H1 (cell line): ENCODE measurements around the gene NID1. TPM values are rescaled to one million over a fixed set of nuclear protein-coding genes. Genes with fewer than 3 reads are reported as not detected.

Experiments used
- CTCF ChIA-PET: fragments of 300-600 bp; sonication (Branson Sonifier 250); formaldehyde crosslinking; loops from one replicate; lab custom pipeline; 2021; ENCODE audit not compliant: partially characterized antibody; lab: Charles Lee
- POLR2A ChIA-PET: fragments of 300-600 bp; sonication (Branson Sonifier 250); formaldehyde crosslinking; loops from one replicate; lab custom pipeline; 2021; ENCODE audit warnings: inconsistent platforms; ENCODE audit not compliant: partially characterized antibody; lab: Charles Lee
- DNase-seq, 2 experiments: peaks; one replicate each; pipeline versions ENCODE4 v3.0.0 to v3.0.0-alpha.2; 2010 to 2022; ENCODE audit warnings: low spot score in 2 of 2, low read depth in 1 of 2, mixed read lengths in 1 of 2
- FAIRE-seq: peaks from 2 replicates; lab custom pipeline; 2011; peaks lifted over from hg19 to GRCh38; lab: Jason Lieb, UNC
- H2AFZ ChIP-seq: 2 replicates; pipeline ENCODE4 v1.8.1; 2012; ENCODE audit warnings: low read length, inconsistent platforms
- H2AK5ac ChIP-seq: 2 replicates; pipeline ENCODE4 v1.6.1; 2013; ENCODE audit warnings: low read depth, low read length
- H2BK120ac ChIP-seq: replicated peaks from 2 replicates; pipeline ENCODE3; 2013; ENCODE audit warnings: low read depth, low read length, inconsistent platforms
- H2BK12ac ChIP-seq: 2 replicates; pipeline ENCODE4 v1.6.1; 2013; ENCODE audit warnings: low read depth, low read length
- H2BK15ac ChIP-seq: 2 replicates; pipeline ENCODE4 v1.6.1; 2013; ENCODE audit warnings: low read length
- H2BK20ac ChIP-seq: 2 replicates; pipeline ENCODE4 v1.6.1; 2013; ENCODE audit warnings: low read length
- H2BK5ac ChIP-seq: 2 replicates; pipeline ENCODE4 v1.6.1; 2013; ENCODE audit warnings: low read depth, low read length
- H3K14ac ChIP-seq: 2 replicates; pipeline ENCODE4 v1.6.1; 2013; ENCODE audit warnings: inconsistent platforms; ENCODE audit not compliant: insufficient read length
- H3K18ac ChIP-seq: 2 replicates; pipeline ENCODE4 v1.6.1; 2013; ENCODE audit warnings: low read length; ENCODE audit errors: extremely low read depth
- H3K23ac ChIP-seq: 2 replicates; pipeline ENCODE4 v1.6.1; 2013; ENCODE audit warnings: inconsistent platforms; ENCODE audit not compliant: insufficient read length
- H3K23me2 ChIP-seq: 2 replicates; pipeline ENCODE4 v1.6.1; 2013; ENCODE audit warnings: low read depth, low read length
- H3K27ac ChIP-seq: 2 replicates; pipeline ENCODE4 v1.6.1; 2011; ENCODE audit warnings: low read depth, low read length, inconsistent platforms
- H3K27me3 ChIP-seq, 4 experiments: replicated peaks in 1 of 4; 1 replicate in 1 of 4; 2 replicates in 3 of 4; pipeline versions ENCODE4 v1.6.1 to v1.8.1; 2011 to 2013; ENCODE audit warnings: low read length in 3 of 4, mild to moderate bottlenecking in 3 of 4, inconsistent platforms in 2 of 4, mixed read lengths in 2 of 4, moderate library complexity in 1 of 4; ENCODE audit not compliant: control insufficient read depth in 3 of 4, insufficient read depth in 3 of 4; ENCODE audit errors: extremely low read depth in 1 of 4
- H3K36me3 ChIP-seq, 4 experiments: 2 replicates each; pipeline versions ENCODE4 v1.6.1 to v1.8.1; 2011 to 2013; ENCODE audit warnings: mild to moderate bottlenecking in 4 of 4, low read length in 3 of 4, moderate library complexity in 2 of 4, control low read depth in 1 of 4, inconsistent platforms in 1 of 4; ENCODE audit not compliant: insufficient read depth in 4 of 4, control insufficient read depth in 2 of 4
- H3K4ac ChIP-seq: replicated peaks from 2 replicates; pipeline ENCODE3; 2013; ENCODE audit warnings: low read length, low read depth, mixed read lengths, inconsistent platforms; ENCODE audit not compliant: insufficient read length
- H3K4me1 ChIP-seq, 4 experiments: replicated peaks in 1 of 4; 1 replicate in 1 of 4; 2 replicates in 3 of 4; pipeline versions ENCODE4 v1.6.1 to v1.8.1; 2011 to 2013; ENCODE audit warnings: low read length in 3 of 4, inconsistent platforms in 2 of 4, mixed read lengths in 1 of 4; ENCODE audit not compliant: insufficient read depth in 4 of 4, control insufficient read depth in 3 of 4
- H3K4me2 ChIP-seq, 2 experiments: 2 replicates each; pipeline versions ENCODE4 v1.6.1 to v1.8.1; 2011 to 2013; ENCODE audit warnings: low read depth in 2 of 2, low read length in 2 of 2, control low read depth in 1 of 2, inconsistent platforms in 1 of 2, mild to moderate bottlenecking in 1 of 2; ENCODE audit not compliant: insufficient read depth in 1 of 2
- H3K4me3 ChIP-seq, 4 experiments: fragments of 200-600, 300-600 bp in 1 of 4; sonication (generic), shearing (Covaris generic), sonication (Bioruptor Twin) in 1 of 4; 2 replicates each; pipeline versions ENCODE4 v1.5.1 to v1.8.1; 2011 to 2016; ENCODE audit warnings: low read length in 4 of 4, low read depth in 3 of 4, control low read depth in 2 of 4, inconsistent platforms in 2 of 4, mild to moderate bottlenecking in 2 of 4, mixed read lengths in 1 of 4, moderate library complexity in 1 of 4; ENCODE audit not compliant: insufficient read depth in 2 of 4; ENCODE audit errors: extremely low read depth in 1 of 4
- H3K56ac ChIP-seq: replicated peaks from 2 replicates; pipeline ENCODE3; 2013; ENCODE audit warnings: low read depth, mild to moderate bottlenecking, mixed read lengths, low read length, inconsistent platforms; ENCODE audit not compliant: insufficient read length
- H3K79me1 ChIP-seq: 2 replicates; pipeline ENCODE4 v1.6.1; 2013; ENCODE audit warnings: low read depth, low read length, control low read depth
- H3K79me2 ChIP-seq, 2 experiments: 2 replicates each; pipeline versions ENCODE4 v1.6.1 to v1.8.1; 2012 to 2013; ENCODE audit warnings: low read length in 2 of 2, mild to moderate bottlenecking in 2 of 2, inconsistent platforms in 1 of 2; ENCODE audit not compliant: insufficient read depth in 2 of 2, control insufficient read depth in 1 of 2
- H3K9ac ChIP-seq, 4 experiments: replicated peaks in 1 of 4; 1 replicate in 1 of 4; 2 replicates in 3 of 4; pipeline versions ENCODE4 v1.6.1 to v1.8.1; 2011 to 2013; ENCODE audit warnings: low read depth in 3 of 4, low read length in 3 of 4, control low read depth in 2 of 4, mild to moderate bottlenecking in 2 of 4, moderate library complexity in 2 of 4, inconsistent platforms in 1 of 4; ENCODE audit errors: extremely low read depth in 1 of 4
- H3K9me3 ChIP-seq, 2 experiments: 2 replicates each; pipeline versions ENCODE4 v1.6.1 to v1.8.1; 2012 to 2013; ENCODE audit warnings: mild to moderate bottlenecking in 2 of 2, moderate library complexity in 2 of 2, control low read depth in 1 of 2, inconsistent platforms in 1 of 2, low read depth in 1 of 2, low read length in 1 of 2, mixed read lengths in 1 of 2; ENCODE audit not compliant: insufficient read depth in 2 of 2
- H4K20me1 ChIP-seq, 2 experiments: replicated peaks in 1 of 2; 2 replicates each; pipeline versions ENCODE3 to v1.8.1; 2011 to 2013; ENCODE audit warnings: inconsistent platforms in 2 of 2, low read length in 2 of 2, mild to moderate bottlenecking in 1 of 2; ENCODE audit not compliant: insufficient read depth in 2 of 2, control insufficient read depth in 1 of 2
- H4K5ac ChIP-seq: 2 replicates; pipeline ENCODE4 v1.6.1; 2013; ENCODE audit warnings: low read length, low read depth, mixed read lengths, inconsistent platforms; ENCODE audit not compliant: insufficient read length
- H4K8ac ChIP-seq: 2 replicates; pipeline ENCODE4 v1.8.0; 2013; ENCODE audit warnings: mild to moderate bottlenecking, moderate library complexity, low read length, inconsistent platforms; ENCODE audit not compliant: insufficient read depth; ENCODE audit errors: extremely low read depth
- H4K91ac ChIP-seq: replicated peaks from 2 replicates; pipeline ENCODE3; 2013; ENCODE audit warnings: low read length, mixed read lengths, inconsistent platforms; ENCODE audit not compliant: insufficient read length
- CREB1 ChIP-seq: IDR thresholded peaks from 2 replicates; pipeline ENCODE4 v1.6.1; 2012; ENCODE audit warnings: inconsistent platforms
- KDM4A ChIP-seq: IDR thresholded peaks from one replicate; pipeline ENCODE4 v1.7.1; 2012; ENCODE audit warnings: low read depth, mild to moderate bottlenecking, moderate library complexity, low read length, inconsistent platforms; ENCODE audit not compliant: severe bottlenecking
- NANOG ChIP-seq: IDR thresholded peaks from 2 replicates; pipeline ENCODE4 v1.6.1; 2011; ENCODE audit warnings: low read length, low read depth, mild to moderate bottlenecking, inconsistent platforms; ENCODE audit not compliant: insufficient read depth, poor library complexity, severe bottlenecking
- PHF8 ChIP-seq: fragments of 200-600 bp; sonication (generic); conservative IDR thresholded peaks from 2 replicates; pipeline ENCODE4 v1.7.1; 2012; ENCODE audit warnings: low read depth, mild to moderate bottlenecking, inconsistent platforms, low read length, moderate library complexity
- TAF7 ChIP-seq: optimal IDR thresholded peaks from 2 replicates; pipeline ENCODE3; 2011; ENCODE audit warnings: low read depth, mild to moderate bottlenecking, inconsistent platforms, low read length, moderate library complexity, borderline replicate concordance
- WGBS, 2 experiments: shearing (Covaris generic) in 1 of 2; methylation state at CpG; one replicate each; pipeline versions ENCODE4 v1.1.6 to v1.1.7; 2013 to 2015; ENCODE audit warnings: low lambda C conversion rate in 2 of 2, mixed read lengths in 2 of 2, inconsistent platforms in 1 of 2, low coverage in 1 of 2, missing lambda C conversion rate in 1 of 2; ENCODE audit not compliant: insufficient replicate concordance in 2 of 2, insufficient coverage in 1 of 2, insufficient read length in 1 of 2; ENCODE audit errors: extremely low coverage in 1 of 2, missing lambda C conversion rate in 1 of 2; 5-methylcytosine and 5-hydroxymethylcytosine counted together
- polyA plus RNA-seq, 7 experiments: library from polyadenylated mRNA; depleted of rRNA in 3 of 7; stranded (reverse) in 5 of 7; unstranded in 2 of 7; fragments of >200 nt in 5 of 7; fragments of 200-250 nt in 2 of 7; gene quantifications; 1 replicate in 5 of 7; 2 replicates in 1 of 7; 4 replicates in 1 of 7; pipeline versions ENCODE4 v1.2.1 to v1.2.3, GENCODE V29; 2011 to 2013; ENCODE audit warnings: missing spikeins in 2 of 7, mixed read lengths in 2 of 7
- total RNA-seq: library from RNA; stranded (reverse); fragmentation: NEBNext Ultra II Directional; extraction: Animal tissue kit (Norgen Biotek cat#: 25700); gene quantifications from 2 replicates; pipeline ENCODE4 v1.2.1, GENCODE V29; 2021

Gene NID1
- total and polyA plus RNA-seq, 2 of the 8 experiments (the other 6 are each of a cell fraction or from before 2014, with no cell fraction given), result 20.9 to 25.4 TPM

DNA sequence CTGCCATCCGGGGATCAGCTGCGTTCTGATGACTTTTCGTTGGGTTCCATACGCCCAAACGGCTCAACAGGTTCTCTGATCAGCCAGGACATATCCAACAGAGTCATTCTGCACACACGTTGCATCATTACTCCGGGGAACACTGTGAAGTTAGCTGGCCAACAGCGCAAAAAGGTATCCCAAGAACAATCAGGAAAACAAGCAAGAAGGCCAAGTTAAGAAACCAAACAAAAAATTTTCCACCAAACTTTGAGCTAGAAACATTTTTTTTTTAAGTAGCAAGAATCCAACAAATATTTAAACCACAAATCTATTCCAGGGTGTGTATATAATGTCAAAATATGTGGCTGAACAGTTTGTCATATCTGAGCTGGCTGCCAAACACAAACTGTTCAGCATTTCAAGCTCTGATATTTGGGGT, 29.2 kb downstream of the NID1 start:
- no peak overlapping the region for H3K23ac ChIP-seq
- H2BK20ac ChIP-seq, result no peak overlapping the region
- H3K4me3 ChIP-seq, result no peak overlapping the region
- no peak overlapping the region for H2BK120ac ChIP-seq
- DNase-seq, result no peak
- H2BK5ac ChIP-seq, result no peak overlapping the region
- no peak overlapping the region for H2AFZ ChIP-seq
- H3K56ac ChIP-seq, result no peak overlapping the region
- H3K4ac ChIP-seq, result no peak overlapping the region
- H2BK15ac ChIP-seq, result no peak overlapping the region
- H4K91ac ChIP-seq, result no peak overlapping the region
- CTCF ChIA-PET, result interaction anchor here (0.9 kb wide), 1 partner anchor 17 kb away, joined by 3 read pairs; no protein-coding TSS in a partner anchor
- H3K14ac ChIP-seq, result no peak overlapping the region
- no peaks in the 10 kb centered on the region for H3K9me3 ChIP-seq
- H3K79me2 ChIP-seq, result no peaks in the 10 kb centered on the region
- H3K79me1 ChIP-seq, result no peaks in the 10 kb centered on the region
- no peaks in the 10 kb centered on the region for H3K27me3 ChIP-seq
- no peaks in the 10 kb centered on the region for H3K23me2 ChIP-seq
- no peak overlapping the region for H3K4me2 ChIP-seq
- no peak overlapping the region for H2AK5ac ChIP-seq
- FAIRE-seq, result no peak
- H4K5ac ChIP-seq, result no peak overlapping the region
- H2BK12ac ChIP-seq, result no peak overlapping the region
- no peak overlapping the region for H3K9ac ChIP-seq
- no peaks in the 10 kb centered on the region for H3K4me1 ChIP-seq
- POLR2A ChIA-PET, result no interaction called here
- no peaks in the 10 kb centered on the region for H4K20me1 ChIP-seq
- H3K27ac ChIP-seq, result no peak overlapping the region
- no peak overlapping the region for H3K18ac ChIP-seq
- WGBS, 2 experiments, result 74% methylated on average over 8 of the region's 8 CpGs; no CpG with 5 or more reads in 1 of the 2 experiments
- no peak overlapping the region for H4K8ac ChIP-seq
- H3K36me3 ChIP-seq, result no peaks in the 10 kb centered on the region
- TF ChIP-seq TAF7 (no peak), KDM4A (no peak), PHF8 (no peak), NANOG (no peak), CREB1 (no peak)
